OCI-LY1 (cell line): ENCODE results near the gene OR6S1.

ENCODE experiments used
- H2AFZ ChIP-seq: fragments of 200-600 bp; sonication (generic), shearing (Covaris generic); 2 replicates; pipeline ENCODE4 v1.6.0; 2014; ENCODE audit warnings: antibody characterized with exemption, mild to moderate bottlenecking, low read length
- H3F3A ChIP-seq: fragments of 200-600 bp; sonication (generic), shearing (Covaris generic); 2 replicates; pipeline ENCODE4 v1.6.0; 2014; ENCODE audit warnings: mild to moderate bottlenecking, antibody characterized with exemption, low read length, moderate library complexity; ENCODE audit not compliant: insufficient read depth
- H3K27ac ChIP-seq: fragments of 200-600 bp; sonication (generic); 2 replicates; pipeline ENCODE4 v1.5.1; 2014; ENCODE audit warnings: low read length, mixed run types, mild to moderate bottlenecking, low read depth; ENCODE audit not compliant: poor library complexity, severe bottlenecking
- H3K27me3 ChIP-seq: fragments of 200-600 bp; sonication (generic); 2 replicates; pipeline ENCODE4 v1.6.0; 2014; ENCODE audit warnings: antibody characterized with exemption, mild to moderate bottlenecking, low read length, moderate library complexity; ENCODE audit not compliant: insufficient read depth
- H3K36me3 ChIP-seq: fragments of 200-600 bp; sonication (generic); 2 replicates; pipeline ENCODE4 v1.6.1; 2014; ENCODE audit warnings: mild to moderate bottlenecking, antibody characterized with exemption, low read length, moderate library complexity, mixed read lengths; ENCODE audit not compliant: insufficient read depth
- H3K4me1 ChIP-seq: fragments of 200-600 bp; sonication (generic); 2 replicates; pipeline ENCODE4 v1.5.1; 2014; ENCODE audit warnings: mild to moderate bottlenecking, low read length, moderate library complexity; ENCODE audit not compliant: insufficient read depth, severe bottlenecking
- H3K4me2 ChIP-seq: fragments of 200-600 bp; sonication (generic), shearing (Covaris generic); 2 replicates; pipeline ENCODE4 v1.6.1; 2014; ENCODE audit warnings: low read length
- H3K4me3 ChIP-seq: fragments of 200-600 bp; sonication (generic); 2 replicates; pipeline ENCODE4 v1.5.1; 2014; ENCODE audit warnings: low read length, low read depth, mild to moderate bottlenecking, mixed read lengths; ENCODE audit not compliant: poor library complexity, severe bottlenecking
- H3K79me2 ChIP-seq: fragments of 200-600 bp; shearing (Covaris generic); 2 replicates; pipeline ENCODE4 v1.6.1; 2016; ENCODE audit warnings: mixed run types, low read length, mixed read lengths; ENCODE audit not compliant: insufficient read depth
- H3K9ac ChIP-seq: fragments of 200-600 bp; sonication (generic), shearing (Covaris generic); 2 replicates; pipeline ENCODE4 v1.6.1; 2014; ENCODE audit warnings: mild to moderate bottlenecking, low read length, mixed read lengths
- H3K9me2 ChIP-seq: fragments of 200-600 bp; sonication (generic), shearing (Covaris generic); 2 replicates; pipeline ENCODE4 v1.6.1; 2014; ENCODE audit warnings: low read depth, mild to moderate bottlenecking, low read length, mixed read lengths
- H3K9me3 ChIP-seq: fragments of 200-600 bp; shearing (Covaris generic); 2 replicates; pipeline ENCODE4 v1.6.1; 2014; ENCODE audit warnings: low read length, mixed read lengths
- H4K20me1 ChIP-seq: fragments of 200-600 bp; sonication (generic), shearing (Covaris generic); 2 replicates; pipeline ENCODE4 v1.6.0; 2016; ENCODE audit warnings: mild to moderate bottlenecking, low read length; ENCODE audit not compliant: insufficient read depth
- CTCF ChIP-seq: fragments of 200-600 bp; sonication (generic), shearing (Covaris generic); IDR thresholded peaks from 2 replicates; pipeline ENCODE4 v1.5.1; 2017; ENCODE audit warnings: mild to moderate bottlenecking, antibody characterized with exemption, low read length, moderate library complexity, mixed read lengths
- EZH2 ChIP-seq: fragments of 200-600 bp; sonication (generic), shearing (Covaris generic); IDR thresholded peaks from 2 replicates; pipeline ENCODE4 v1.8.0; 2017; ENCODE audit warnings: borderline replicate concordance, mixed run types, mild to moderate bottlenecking, antibody characterized with exemption, low read length, moderate library complexity, mixed read lengths

OR6S1 gene

GRCh38 chr14:20675669-20676068, 34.2 kb upstream of the OR6S1 start:
- Histone ChIP-seq H3K4me1 (peaks cover 8% of the 10 kb centered on the region), H3F3A (no peaks in the 10 kb centered on the region), H3K27ac (no peak overlapping the region), H3K9me3 (no peaks in the 10 kb centered on the region), H3K27me3 (peaks cover 8% of the 10 kb centered on the region; the same call in 1 of the 2 replicates), H3K4me3 (no peak overlapping the region), H3K4me2 (no peak overlapping the region), H2AFZ (no peak overlapping the region), H3K9ac (no peak overlapping the region), H4K20me1 (no peaks in the 10 kb centered on the region), H3K9me2 (no peaks in the 10 kb centered on the region), H3K79me2 (no peaks in the 10 kb centered on the region), H3K36me3 (no peaks in the 10 kb centered on the region)
- TF ChIP-seq EZH2 (no peak), CTCF (no peak)

- Histone ChIP-seq H3K9me3 (no peaks in the 10 kb centered on the region), H3K27ac (no peak overlapping the region), H3K4me3 (no peak overlapping the region), H3K4me1 (peaks cover 21% of the 10 kb centered on the region), H3K79me2 (no peaks in the 10 kb centered on the region), H4K20me1 (no peaks in the 10 kb centered on the region), H3K4me2 (no peak overlapping the region), H3K9ac (no peak overlapping the region), H3K9me2 (no peaks in the 10 kb centered on the region), H3K27me3 (peaks cover 8% of the 10 kb centered on the region; the same call in 1 of the 2 replicates), H3K36me3 (no peaks in the 10 kb centered on the region), H3F3A (no peaks in the 10 kb centered on the region), H2AFZ (no peak overlapping the region)
- TF ChIP-seq EZH2, result no peak
- TF ChIP-seq CTCF, result no peak
These were observed 30.2 kb upstream of the OR6S1 start for GRCh38 chr14:20671597-20672283.

GRCh38 chr14:20668969-20669368, 27.5 kb upstream of the OR6S1 start:
- Histone ChIP-seq H3K4me2 (no peak overlapping the region; the same call in 1 of the 2 replicates), H3K36me3 (no peaks in the 10 kb centered on the region), H4K20me1 (no peaks in the 10 kb centered on the region), H3K4me1 (peaks cover 48% of the 10 kb centered on the region), H3F3A (no peaks in the 10 kb centered on the region), H3K9ac (no peak overlapping the region), H3K79me2 (no peaks in the 10 kb centered on the region), H2AFZ (no peak overlapping the region), H3K9me3 (no peaks in the 10 kb centered on the region), H3K27me3 (0 out of 2 replicates have a peak, but pooled peaks cover 5% of the 10 kb centered on the region), H3K9me2 (no peaks in the 10 kb centered on the region), H3K4me3 (no peak overlapping the region), H3K27ac (no peak overlapping the region)
- no peak for TF ChIP-seq EZH2
- no peak for TF ChIP-seq CTCF
